Inferior parietal cortex (tissue), 1 donor: ENCODE results near the gene PPM1N.
"Not testable (repeated sequence)": the region's sequence is repeated elsewhere in the genome, so short reads cannot be mapped to it uniquely, and the experiment has no call there.

Experiments used
- DNase-seq: peaks from one replicate; pipeline ENCODE4 v3.0.0-alpha.2; 2016; ENCODE audit errors: extremely low spot score

The PPM1N gene

DNA sequence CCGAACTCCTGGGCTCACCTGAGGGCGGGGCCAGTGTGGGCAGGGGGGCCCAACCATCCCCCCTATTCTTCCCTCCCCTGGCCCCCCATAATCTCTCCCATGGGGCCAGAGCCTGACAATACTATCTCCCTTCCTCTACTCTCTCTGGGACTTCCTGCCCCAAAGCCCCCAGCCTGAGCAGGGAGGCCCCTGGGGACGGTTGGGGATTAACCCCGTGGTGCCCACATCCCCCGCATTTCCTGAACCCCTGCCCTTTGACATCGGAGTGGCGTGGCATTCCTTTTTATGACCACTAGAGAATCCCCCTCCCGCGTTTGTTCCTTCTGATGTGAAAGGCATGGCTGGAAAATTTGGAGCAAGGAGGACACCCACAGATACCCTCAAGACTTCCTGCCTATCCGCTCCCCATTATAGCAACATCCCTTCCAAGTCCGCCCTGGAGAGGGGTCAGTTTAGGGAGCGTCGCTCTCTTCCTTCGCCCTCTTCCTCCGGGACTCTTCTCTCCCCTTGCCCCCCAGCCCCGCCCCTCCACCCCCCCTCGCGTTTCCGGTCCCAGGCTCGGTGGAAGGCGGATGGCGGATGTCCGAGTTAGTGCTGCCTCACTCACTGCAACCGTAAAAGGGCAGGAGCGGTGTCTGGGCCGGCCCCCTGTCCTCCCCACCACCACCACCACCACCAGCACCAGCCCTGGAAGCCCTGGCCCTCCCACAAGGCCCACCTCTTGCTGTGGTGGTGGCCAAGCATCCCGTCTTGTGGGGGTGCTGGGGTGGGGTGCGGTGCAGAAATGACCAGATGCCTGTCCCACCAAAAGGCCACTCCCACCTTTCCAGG, 10.8 kb downstream of the PPM1N start:
- peak; percentile 4 for DNase-seq

DNA sequence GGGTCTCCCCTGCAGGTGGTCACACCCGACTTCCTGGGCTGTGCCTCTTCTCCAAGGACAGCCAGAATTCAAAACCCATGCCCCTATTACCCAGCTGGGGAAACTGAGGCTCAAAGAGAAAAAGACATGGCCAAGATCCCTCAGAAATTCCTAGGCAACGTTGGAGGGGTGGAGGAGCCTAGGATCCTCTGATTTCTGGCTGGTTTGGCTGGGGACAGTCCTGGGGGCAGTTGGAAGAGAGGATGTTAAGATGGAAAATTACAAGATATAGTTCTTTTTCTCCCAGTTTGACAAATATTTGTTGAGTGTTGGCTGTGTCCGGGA, 11.4 kb downstream of the PPM1N start:
- DNase-seq = no peak

DNA sequence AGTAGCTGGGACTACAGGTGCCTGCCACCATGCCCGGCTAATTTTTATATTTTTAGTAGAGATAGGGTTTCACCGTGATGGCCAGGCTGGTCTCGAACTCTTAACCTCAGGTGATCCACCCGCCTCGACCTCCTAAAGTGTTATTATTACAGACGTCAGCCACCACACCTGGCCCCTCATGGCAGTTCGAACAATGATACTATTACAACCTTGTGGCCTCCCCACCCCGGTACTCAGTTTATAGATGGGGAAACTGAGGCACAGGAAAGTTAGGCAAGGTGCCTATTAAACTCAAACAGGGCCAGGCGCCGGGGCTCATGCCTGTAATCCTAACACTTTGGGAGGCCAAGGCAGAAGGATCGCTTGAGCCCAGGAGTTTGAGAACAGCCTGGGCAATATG, 12.1 kb downstream of the PPM1N start:
- not testable (repeated sequence) for DNase-seq

DNA sequence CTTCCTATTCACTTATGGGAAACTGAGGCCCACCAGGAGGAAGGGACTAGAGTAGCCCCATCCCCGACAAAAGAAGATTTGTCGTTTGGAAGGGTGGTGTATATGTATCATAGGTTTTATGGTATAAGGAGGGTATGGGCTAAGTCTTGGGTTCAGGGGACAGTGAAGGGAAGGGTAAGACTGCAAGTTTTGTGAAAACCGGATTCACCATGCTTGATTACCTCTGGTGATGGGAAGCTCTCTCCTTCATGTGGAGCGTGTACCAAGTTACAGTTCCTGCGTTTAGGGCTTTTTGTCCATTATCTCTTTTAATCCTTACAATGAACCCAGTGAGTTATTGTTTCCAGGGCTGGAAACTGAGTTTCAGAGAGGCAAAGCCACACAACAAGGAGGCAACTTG, 12.8 kb downstream of the PPM1N start:
- DNase-seq = no peak

DNA sequence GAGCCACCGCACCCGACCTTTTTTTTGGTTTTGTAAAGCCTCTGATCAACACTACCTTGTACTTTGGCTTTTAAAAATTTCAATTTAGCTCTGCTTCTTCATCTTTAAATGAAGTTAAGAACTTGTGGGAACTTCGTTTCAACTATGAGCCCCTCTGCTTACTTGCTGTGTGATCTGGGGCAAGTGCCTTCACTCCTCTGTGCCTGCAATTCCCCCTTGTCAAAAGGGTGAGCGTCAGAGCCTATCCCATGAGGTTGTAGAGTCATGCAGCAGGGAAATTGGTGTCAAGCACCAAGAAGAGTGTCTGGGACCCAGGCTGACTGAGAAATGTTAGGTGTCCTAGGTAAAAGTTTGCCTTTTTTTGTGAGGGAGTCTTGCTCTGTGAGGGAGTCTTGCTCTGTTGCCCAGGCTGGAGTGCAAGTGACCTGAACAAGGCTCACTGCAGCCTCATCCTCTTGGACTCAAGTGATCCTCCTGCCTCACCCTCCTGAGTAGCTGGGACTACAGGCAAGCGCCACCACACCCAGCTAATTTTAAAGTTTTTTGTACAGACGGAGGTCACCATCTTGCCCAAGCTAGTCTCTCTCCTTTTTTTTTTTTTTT, 14.7 kb downstream of the PPM1N start:
- no peak for DNase-seq

DNA sequence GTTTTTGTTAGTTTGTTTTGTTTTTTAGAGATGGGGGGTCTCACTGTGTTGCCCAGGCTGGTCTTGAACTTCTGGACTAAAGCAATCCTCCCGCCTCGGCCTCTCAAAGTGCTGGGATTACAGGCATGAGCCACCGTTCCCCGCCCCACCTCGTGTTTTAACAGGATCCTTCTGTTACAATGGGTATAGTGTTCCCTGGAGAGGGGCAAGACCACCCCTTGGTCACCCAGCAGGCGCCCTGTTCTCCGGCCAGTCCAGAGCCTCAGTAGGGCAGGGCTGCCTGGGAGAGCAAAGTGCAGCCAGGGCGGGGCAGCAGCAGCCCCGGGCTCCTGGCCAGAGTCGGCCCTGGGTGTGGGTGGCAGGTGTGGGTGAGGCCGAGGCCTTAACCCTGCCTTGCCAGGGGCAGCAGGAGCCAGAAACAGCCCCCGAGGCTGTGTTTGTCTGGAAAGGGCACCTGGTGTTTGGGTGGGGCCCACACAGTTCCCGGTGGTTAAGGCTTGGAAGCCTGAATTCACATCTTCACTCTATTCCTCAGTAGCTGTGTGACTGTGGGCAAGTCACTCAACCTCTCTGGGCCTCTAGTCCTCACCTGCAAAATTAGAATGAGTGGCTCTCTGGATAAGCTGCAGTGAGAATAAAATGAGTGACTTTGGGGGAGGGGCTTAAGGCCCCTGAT, 16.3 kb downstream of the PPM1N start:
- DNase-seq = no peak

DNA sequence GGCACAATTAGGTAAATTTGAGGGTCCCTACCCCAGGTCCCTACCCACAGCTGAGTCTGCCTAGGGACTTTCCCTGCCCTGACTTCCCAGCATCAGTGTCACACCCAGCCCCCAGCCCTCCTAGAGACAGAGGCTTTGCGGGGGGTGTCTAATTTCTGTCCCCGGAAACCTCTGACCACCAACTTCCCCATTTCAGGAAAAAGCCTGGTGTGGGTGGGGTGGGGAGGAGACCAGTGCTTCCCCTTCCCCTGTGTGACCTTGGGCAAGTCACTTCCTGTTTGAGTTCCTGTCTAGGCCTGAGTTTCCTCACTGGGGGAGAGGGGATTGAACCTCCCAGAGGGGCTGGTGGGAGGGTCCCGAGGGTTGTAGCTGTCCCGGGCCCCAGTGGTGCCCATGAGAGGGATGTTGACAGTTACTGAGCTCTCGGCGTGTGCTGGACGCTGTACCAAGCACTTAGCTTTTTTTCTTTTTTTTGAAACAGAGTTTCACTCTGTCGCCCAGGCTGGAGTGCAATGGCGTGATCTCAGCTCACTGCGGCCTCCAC, 16.9 kb downstream of the PPM1N start:
- peak; percentile 24 for DNase-seq

DNA sequence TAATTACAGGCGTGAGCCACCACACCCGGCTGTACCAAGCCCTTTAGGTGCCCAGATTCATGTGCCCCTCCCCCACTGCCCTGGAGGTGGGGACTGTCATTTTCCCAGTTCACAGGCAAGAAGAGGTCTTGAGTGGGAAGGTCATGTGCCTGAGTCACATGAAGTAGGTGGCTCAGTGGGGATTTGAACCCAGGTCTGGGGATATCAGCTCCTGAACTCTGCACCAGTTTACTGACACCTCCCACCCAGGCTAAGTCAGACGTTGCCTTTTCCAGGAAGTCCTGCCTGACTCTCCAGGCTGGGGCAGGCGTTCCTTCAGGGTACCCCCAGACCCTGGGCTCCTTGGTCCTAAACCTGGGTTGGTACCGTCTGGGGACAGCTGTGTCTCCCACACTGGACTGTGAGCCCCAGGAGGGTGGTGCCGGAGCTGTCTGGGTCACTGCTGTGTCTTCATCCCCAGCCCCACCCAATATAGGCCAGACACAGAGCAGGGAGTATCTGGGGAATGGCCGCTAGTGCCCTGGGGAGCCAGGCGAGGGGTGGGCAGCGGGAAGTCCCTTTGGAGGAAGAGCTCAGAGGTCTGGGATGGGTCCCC, 17.7 kb downstream of the PPM1N start:
- DNase-seq = no peak

DNA sequence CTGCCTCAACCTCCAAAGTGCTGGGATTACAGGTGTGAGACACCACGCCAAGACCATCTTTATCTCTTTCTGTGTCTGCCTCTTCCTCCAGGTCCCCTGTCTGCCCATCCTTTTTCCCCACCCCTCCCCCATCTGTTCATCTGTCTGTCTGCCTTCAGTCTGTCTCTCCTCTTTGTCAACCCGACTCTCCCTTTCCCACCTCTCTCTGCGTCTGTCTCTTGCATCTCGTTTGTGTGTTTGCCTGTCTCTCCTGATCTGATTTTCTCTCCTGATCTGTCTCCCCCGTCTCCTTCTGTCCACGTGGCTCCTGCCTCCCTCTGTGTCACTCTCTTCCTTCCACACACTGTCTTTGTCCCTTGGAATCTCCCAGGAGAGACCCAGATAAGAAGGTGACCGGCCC, 19.0 kb downstream of the PPM1N start:
- no peak for DNase-seq

DNA sequence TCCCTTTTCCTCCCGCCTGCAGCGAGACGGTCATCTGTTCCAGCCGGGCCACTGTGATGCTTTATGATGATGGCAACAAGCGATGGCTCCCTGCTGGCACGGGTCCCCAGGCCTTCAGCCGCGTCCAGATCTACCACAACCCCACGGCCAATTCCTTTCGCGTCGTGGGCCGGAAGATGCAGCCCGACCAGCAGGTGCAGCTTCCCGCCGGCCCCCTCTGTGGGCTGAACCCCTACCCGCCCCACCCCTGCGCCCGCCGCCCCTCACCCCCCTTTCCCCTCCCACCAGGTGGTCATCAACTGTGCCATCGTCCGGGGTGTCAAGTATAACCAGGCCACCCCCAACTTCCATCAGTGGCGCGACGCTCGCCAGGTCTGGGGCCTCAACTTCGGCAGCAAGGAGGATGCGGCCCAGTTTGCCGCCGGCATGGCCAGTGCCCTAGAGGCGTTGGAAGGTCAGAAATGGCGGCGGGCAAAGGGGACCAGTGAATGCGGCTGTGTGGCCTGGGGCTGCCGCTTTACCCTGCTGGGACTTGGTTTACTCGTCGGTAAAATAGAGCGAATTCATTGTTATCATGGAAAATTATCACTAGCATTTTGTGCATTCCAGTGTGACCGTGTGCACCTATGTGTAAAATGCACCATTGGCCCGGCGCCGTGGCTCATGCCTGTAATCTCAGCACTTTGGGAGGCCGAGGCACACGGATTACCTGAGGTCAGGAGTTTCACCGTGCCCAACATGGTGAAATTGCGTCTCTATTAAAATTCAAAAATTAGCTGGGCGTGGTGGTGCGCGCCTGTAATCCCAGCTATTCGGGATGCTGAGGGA, 19.6 kb downstream of the PPM1N start:
- DNase-seq = no peak

DNA sequence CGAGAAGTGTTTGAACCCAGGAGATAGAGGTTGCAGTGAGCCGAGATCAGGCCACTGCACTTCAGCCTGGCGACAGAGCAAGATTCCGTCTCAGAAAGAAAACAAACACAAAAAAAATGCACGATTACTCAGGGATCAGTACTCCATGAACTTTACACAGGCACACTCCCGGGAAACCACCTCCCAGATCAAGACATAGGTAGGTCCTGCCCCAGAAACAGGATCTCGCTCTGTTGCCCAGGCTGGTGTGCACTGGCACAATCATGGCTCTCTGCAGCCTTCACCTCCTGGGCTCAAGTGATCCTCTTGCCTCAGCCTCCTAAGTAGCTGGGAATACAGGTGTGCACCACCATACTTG, 20.2 kb downstream of the PPM1N start:
- no peak for DNase-seq

DNA sequence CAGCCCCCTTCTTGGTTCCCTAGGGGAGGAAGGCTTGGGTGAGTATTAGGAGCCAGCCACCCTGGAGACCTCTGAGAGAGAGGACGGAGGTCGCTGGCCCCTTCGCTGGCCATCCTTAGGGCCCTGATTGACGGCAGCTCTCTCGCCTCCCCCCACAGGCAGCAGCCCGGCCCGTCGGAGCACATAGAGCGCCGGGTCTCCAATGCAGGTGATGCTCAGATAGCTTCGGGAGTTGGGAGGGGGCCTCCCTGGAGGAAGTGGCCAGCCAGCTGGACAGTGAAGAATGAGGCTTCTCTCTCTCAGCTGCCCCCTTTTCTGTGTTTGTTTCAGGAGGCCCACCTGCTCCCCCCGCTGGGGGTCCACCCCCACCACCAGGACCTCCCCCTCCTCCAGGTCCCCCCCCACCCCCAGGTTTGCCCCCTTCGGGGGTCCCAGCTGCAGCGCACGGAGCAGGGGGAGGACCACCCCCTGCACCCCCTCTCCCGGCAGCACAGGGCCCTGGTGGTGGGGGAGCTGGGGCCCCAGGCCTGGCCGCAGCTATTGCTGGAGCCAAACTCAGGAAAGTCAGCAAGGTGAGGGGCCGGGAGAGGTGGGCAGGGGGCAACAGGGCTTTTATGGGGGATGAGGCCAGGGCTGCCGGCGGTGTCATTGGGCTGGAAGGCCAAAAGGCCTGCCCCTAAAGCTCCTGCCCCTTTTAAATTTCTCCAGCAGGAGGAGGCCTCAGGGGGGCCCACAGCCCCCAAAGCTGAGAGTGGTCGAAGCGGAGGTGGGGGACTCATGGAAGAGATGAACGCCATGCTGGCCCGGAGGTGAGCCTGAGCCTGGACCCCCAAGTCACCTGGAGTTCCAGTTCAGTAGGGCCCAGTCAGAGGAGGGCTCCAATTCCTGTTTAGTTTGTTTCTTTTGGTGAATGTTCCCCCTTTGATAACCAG, 24.0 kb downstream of the PPM1N start:
- DNase-seq = no peak

DNA sequence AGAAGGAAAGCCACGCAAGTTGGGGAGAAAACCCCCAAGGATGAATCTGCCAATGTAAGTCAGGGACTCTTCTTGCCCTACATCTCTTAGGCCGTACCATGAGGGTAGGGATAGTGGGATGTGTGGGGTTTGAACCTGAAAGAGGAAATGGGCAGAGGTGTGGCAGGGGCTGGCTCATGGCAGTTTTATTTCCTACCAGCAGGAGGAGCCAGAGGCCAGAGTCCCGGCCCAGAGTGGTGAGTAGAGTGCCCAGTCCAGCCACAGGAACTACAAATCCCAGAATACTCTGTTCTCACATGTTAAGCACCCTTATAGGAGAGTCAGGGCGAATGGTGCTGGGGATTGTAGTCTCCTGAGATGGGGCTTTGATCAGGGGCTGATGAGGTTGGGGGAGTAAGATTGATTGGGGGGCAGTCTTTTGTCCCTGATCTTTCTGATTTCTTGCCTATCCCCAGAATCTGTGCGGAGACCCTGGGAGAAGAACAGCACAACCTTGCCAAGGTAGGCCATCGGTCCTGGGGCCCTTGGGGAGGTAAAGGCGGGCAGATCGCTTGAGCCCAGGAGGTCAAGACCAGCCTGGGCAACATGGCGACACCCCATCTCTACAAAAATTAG, 25.5 kb downstream of the PPM1N start:
- DNase-seq = peak; percentile 90

DNA sequence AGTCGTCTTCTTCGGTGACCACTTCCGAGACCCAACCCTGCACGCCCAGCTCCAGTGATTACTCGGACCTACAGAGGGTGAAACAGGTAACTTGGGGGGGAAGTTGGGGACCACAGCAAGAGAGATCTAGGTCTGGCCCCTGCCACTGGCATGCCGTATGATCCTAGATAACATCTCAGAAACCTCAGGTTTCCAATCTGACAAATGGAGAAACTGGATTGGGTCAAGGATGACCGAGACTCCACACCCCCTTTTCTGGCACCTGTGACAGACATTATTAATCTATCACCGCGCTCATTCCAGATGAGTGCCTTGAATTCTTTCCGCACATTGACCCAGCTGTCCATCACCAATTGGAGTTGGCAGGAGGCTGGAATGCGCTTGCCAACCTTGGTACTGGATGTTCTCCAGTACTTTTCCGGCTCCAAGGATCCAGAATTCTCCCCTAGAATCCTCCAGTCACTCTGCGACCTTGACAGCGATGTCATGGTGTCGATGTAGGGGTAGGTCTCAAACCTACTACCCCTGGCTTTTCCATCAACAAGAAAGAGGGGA, 26.4 kb downstream of the PPM1N start:
- no peak for DNase-seq

DNA sequence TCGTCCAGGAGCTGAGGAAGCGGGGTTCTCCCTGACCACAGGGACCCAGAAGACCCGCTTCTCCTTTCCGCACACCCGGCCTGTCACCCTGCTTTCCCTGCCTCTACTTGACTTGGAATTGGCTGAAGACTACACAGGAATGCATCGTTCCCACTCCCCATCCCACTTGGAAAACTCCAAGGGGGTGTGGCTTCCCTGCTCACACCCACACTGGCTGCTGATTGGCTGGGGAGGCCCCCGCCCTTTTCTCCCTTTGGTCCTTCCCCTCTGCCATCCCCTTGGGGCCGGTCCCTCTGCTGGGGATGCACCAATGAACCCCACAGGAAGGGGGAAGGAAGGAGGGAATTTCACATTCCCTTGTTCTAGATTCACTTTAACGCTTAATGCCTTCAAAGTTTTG, 27.9 kb downstream of the PPM1N start:
- DNase-seq = peak; percentile 68

DNA sequence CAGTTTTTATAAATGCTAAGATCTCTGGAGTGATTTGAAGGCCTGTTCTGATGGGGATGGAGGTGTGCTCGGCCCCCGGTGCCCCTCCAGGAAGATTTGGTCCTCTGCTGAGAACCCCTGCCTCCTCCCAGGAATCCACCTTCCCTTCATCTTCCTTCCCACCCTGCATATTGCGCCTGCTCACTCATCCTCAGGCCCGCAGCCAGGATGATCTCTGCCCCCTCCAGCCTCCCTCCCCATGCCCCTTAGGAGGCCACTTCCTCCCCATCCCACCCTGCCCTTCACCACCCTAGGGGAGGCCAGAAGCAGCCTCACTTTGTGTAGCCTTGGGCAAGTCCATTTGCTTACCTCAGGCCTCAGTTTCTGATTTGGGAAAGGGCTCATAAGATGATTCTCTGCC, 28.7 kb downstream of the PPM1N start:
- no peak for DNase-seq

DNA sequence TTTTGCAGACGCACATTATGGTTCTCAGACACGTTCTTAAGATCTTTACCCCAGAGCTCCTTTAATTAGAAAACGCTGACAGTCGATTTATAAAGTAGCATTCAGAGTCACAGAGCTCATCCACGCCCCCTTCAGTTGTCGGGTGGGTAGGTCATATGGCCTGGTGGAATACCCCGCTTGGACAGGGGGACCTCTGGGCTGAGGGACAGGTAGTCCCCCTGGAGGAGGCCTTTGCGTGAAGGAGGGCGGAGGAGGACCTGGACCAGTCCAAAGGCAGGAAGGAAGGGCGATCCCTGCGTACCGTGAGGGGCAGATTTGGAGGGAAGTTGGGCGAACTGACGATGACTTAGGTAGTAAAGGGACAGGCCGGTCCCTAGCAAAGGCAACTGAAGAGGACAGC, 29.5 kb downstream of the PPM1N start:
- DNase-seq = no peak

DNA sequence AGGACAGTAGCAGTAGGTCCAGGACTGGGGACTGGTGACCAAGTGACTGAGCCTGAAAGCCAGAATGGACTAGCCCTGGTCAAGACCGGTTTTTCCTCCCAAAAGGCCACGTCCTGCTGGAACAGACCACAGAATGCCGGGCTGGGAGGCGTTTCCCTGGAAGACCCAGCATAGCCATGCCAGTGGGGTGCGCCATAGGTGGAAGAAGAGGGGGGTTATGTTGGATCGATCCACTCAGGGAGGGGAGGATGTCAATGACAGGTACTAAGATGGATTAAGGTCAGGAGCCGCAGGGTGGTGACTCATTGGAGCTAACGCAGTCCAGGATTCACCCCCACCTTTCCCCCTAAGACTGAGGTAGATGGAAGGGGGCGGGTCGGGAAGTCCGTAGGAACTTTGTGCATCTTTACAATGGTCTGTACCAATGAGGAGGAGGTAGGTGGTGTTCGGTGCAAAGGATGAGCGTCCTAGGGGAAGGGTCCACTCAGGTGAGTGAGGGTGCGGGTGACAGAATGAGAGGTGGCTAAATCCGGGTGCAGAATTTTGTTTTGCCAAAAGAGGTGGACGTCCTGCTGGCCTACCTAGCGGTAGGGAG, 30.0 kb downstream of the PPM1N start:
- DNase-seq = no peak

DNA sequence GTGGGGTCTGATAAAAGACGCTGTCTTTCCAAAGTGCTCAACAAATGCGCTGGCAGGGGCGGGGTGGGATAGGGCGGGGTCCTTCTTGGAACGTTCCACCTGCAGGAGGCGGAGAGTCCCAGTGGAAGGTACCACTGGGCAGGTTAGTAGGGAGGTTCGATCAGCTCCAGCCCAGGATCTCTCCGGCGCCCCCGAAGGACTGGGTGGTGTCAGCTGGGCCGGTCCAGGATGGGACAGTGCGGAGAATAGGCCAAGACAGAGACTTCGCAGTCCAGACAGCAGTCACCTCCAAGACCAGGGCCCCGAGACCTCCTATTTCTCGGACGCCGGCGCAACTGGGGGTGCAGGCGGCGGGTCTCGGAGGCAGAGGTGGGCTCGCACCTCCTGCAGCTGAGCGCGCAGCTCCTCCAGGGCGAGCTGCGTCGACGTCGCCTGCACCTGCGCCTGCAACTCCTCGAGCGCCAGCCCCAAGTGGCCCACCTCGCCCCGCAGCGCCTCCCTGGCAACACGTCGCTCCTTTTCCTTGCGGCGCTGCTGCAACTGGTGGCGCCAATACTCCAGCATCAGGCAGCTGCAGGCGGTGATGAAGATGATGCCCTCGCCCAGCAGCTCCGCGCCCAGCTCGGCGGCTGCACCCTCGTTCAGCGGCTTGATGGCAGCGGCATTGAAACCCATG, 30.6 kb downstream of the PPM1N start:
- DNase-seq = no peak
